ENCODE data around the gene PDSS2.
"Not testable (repeated sequence)": the region's sequence is repeated elsewhere in the genome, so short reads cannot be mapped to it uniquely, and the experiment has no call there.

Gene PDSS2

GRCh38 chr6:107435798-107436197 lies 23.6 kb downstream of the PDSS2 start:
- Histone ChIP-seq H4K20me1 (peaks cover 0 to 6% (median 0%) of the 10 kb centered on the region in 11 experiments; a peak in 1 of 22 replicates), H3K4me1 (no peaks in the 10 kb centered on the region), H3K9ac (no peak overlapping the region), H3K36me3 (peaks cover 0 to 16% (median 7%) of the 10 kb centered on the region in 11 experiments; a peak in 5 of 22 replicates), H3K27me3 (no peaks in the 10 kb centered on the region), H3K4me2 (no peak overlapping the region), H3K27ac (no peak overlapping the region), H3K9me3 (replicated peaks in 1 of 11) (peaks cover 0 to 18% (median 9%) of the 10 kb centered on the region in 11 experiments; a peak in 13 of 22 replicates), H3K4me3 (no peak overlapping the region)
- TF ChIP-seq Cebpa-rat (IDR thresholded peaks at IDR 0.05), result no peak

DNA sequence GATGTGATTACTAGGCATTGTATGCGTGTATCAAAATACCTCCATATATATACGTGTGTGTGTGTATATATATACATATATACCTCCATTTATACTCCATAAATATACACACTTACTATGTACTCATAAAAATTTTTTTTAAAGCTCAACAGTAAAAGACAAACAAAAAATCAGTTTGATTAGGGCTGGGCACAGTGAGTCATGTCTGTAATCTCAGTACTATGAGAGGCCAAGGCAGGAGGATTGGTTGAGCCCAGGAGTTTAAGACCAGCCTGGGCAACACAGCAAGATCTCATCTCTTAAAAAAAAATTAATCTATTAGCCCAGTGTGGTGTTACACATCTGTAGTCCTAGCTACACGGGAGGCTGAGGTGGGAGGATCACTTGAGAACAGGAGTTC lies 24.6 kb downstream of the PDSS2 start:
- no peak for TF ChIP-seq Cebpa-rat (IDR thresholded peaks at IDR 0.05)
- Histone ChIP-seq H3K36me3 (peaks cover 0 to 13% (median 5%) of the 10 kb centered on the region in 11 experiments; a peak in 4 of 22 replicates), H3K4me2 (no peak overlapping the region), H3K4me1 (no peaks in the 10 kb centered on the region), H3K9me3 (replicated peaks in 1 of 11) (peaks cover 0 to 18% (median 13%) of the 10 kb centered on the region in 11 experiments; a peak in 17 of 22 replicates), H3K27me3 (no peaks in the 10 kb centered on the region), H3K27ac (no peak overlapping the region), H3K9ac (no peak overlapping the region), H3K4me3 (no peak overlapping the region), H4K20me1 (peaks cover 0 to 6% (median 0%) of the 10 kb centered on the region in 11 experiments; a peak in 1 of 22 replicates)

DNA sequence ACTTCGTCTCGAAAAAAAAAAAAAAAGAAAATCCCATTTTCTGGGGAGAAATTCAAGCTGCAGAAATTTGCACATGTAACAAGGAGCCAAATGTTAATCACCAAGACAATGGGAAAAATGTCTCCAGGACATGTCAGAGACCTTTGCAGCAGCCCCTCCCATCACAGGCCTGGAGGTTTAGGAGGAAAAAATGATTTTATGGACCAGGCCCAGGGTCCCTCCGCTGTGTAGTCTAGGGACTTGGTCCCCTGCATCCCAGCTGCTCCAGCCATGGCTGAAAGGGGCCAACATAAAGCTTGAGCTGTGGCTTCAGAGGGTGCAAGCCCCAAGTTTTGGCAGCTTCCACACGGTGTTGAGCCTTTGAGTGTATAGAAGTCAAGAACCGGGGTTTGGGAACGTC lies 33.4 kb downstream of the PDSS2 start:
- H3K9ac ChIP-seq, H3K27ac ChIP-seq, H3K27me3 ChIP-seq, H3K4me2 ChIP-seq, H4K20me1 ChIP-seq, H3K4me1 ChIP-seq: not testable (repeated sequence)
- H3K9me3 ChIP-seq (replicated peaks in 1 of 11), result peaks cover 49 to 60% (median 56%) of the 10 kb centered on the region in 11 experiments
- H3K4me3 ChIP-seq, result peak overlapping the region in 3 of 10 experiments; percentile 11 to 44 (median 14); a peak in 2 of 20 replicates
- peaks cover 17 to 37% (median 25%) of the 10 kb centered on the region in 11 experiments for H3K36me3 ChIP-seq

DNA sequence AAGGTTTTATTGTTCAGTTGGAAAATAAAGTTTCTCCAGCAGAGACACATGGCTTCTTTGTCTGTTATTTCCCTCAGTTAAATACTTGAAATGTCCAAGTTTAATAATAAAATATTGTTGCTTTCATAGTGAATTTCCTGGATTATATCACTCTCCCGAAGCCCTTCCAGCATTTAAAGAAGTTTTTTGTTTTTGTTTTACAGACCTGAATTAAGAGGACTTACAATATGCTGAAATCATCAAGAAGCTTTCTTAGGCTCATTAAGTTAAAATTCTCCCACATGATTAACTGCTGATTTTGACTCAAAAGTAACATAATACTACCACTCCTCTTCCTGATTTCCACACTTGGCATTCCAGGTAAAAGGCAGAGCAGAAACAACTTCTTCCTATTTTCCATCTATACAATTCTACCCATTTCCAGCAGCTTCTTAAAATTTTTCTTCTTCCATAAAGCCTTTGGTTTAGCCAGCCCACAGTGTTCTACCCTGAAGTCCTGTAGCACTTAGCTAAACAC lies 35.8 kb downstream of the PDSS2 start:
- no peak overlapping the region for H3K9ac ChIP-seq
- H3K4me3 ChIP-seq, result no peak overlapping the region
- H3K27ac ChIP-seq, result no peak overlapping the region
- H3K9me3 ChIP-seq (replicated peaks in 1 of 11), result peaks cover 40 to 48% (median 46%) of the 10 kb centered on the region in 11 experiments
- no peak overlapping the region for H3K4me2 ChIP-seq
- peaks cover 16 to 30% (median 22%) of the 10 kb centered on the region in 11 experiments for H3K36me3 ChIP-seq
- no peaks in the 10 kb centered on the region for H3K27me3 ChIP-seq
- TF ChIP-seq Cebpa-rat (IDR thresholded peaks at IDR 0.05), result no peak
- H3K4me1 ChIP-seq, result peaks cover 0 to 10% (median 3%) of the 10 kb centered on the region in 10 experiments; a peak in 6 of 20 replicates
- peaks cover 0 to 11% (median 0%) of the 10 kb centered on the region in 11 experiments; a peak in 1 of 22 replicates for H4K20me1 ChIP-seq

DNA sequence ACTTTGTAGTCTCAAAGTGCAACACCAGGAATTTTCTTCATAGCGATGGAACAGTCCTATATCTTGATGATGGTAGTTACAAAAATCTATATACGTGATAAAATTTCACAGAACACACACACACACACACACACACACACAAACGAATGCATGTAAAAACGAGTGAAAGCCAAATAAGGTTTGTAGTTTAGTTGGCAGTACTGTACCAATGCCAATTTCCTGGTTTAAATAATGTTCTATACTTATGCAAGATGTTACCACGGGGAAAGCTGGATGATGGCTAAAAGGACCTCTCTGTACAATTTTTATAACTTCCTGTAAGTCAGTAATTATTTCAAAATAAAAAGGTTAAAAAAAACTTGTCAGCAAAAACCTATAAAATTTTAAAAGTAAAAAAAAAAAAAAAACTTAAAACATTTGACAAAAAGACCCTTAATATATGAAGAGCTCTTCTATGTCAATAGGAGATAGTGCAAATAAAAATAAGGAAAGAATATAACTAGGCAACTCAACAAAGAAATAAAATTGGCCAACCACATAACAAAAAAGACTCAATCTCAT lies 37.6 kb downstream of the PDSS2 start:
- no peak for TF ChIP-seq Cebpa-rat (IDR thresholded peaks at IDR 0.05)
- no peak overlapping the region for H3K4me3 ChIP-seq
- peaks cover 0 to 11% (median 0%) of the 10 kb centered on the region in 11 experiments; a peak in 1 of 22 replicates for H4K20me1 ChIP-seq
- H3K36me3 ChIP-seq, result peaks cover 9 to 19% (median 12%) of the 10 kb centered on the region in 11 experiments; a peak in 21 of 22 replicates
- H3K27ac ChIP-seq, result no peak overlapping the region
- H3K9me3 ChIP-seq (replicated peaks in 1 of 11), result peaks cover 22 to 30% (median 28%) of the 10 kb centered on the region in 11 experiments
- no peaks in the 10 kb centered on the region for H3K27me3 ChIP-seq
- H3K4me2 ChIP-seq, result no peak overlapping the region
- H3K9ac ChIP-seq, result no peak overlapping the region
- peaks cover 0 to 10% (median 3%) of the 10 kb centered on the region in 10 experiments; a peak in 6 of 20 replicates for H3K4me1 ChIP-seq

- no peak for TF ChIP-seq Cebpa-rat (IDR thresholded peaks at IDR 0.05)
- H3K9ac ChIP-seq, result no peak overlapping the region
- H3K27me3 ChIP-seq, result no peaks in the 10 kb centered on the region
Measured at GRCh38 chr6:107419733-107420132, 39.6 kb downstream of the PDSS2 start.

DNA sequence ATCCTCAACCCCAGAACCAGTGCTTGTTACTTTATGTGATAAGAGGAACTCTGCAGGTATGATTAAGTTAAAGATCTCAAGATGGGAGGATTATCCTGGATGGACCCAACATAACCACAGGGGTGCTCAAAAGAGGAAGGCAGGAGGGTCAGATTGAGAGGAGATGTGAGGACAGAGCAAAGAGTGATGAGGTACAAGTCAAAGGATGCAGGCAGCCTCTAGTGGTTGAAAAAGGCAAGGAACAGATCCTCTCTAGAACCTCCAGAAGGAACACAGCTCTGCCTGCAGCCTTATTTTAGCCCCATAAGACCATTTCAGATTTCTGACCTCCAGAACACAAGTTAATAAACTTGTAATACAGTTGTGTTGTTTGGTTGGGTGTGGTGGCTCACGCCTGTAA lies 41.2 kb downstream of the PDSS2 start:
- Histone ChIP-seq H3K9me3 (replicated peaks in 1 of 11) (0 out of 22 replicates have a peak, but pooled peaks cover 0 to 4% (median 0%) of the 10 kb centered on the region in 11 experiments), H4K20me1 (peaks cover 0 to 11% (median 0%) of the 10 kb centered on the region in 11 experiments; a peak in 2 of 22 replicates), H3K27me3 (no peaks in the 10 kb centered on the region), H3K9ac (no peak overlapping the region), H3K4me2 (no peak overlapping the region), H3K27ac (no peak overlapping the region), H3K4me1 (peaks cover 0 to 10% (median 3%) of the 10 kb centered on the region in 10 experiments; a peak in 6 of 20 replicates), H3K36me3 (peaks cover 0 to 5% (median 0%) of the 10 kb centered on the region in 11 experiments; a peak in 2 of 22 replicates), H3K4me3 (no peak overlapping the region)
- TF ChIP-seq Cebpa-rat (IDR thresholded peaks at IDR 0.05), result no peak

More at GRCh38 chr6:107419733-107420132, 39.6 kb downstream of the PDSS2 start:
- Histone ChIP-seq H3K36me3 (peaks cover 0 to 3% (median under 1%) of the 10 kb centered on the region in 11 experiments; a peak in 4 of 22 replicates), H3K27ac (no peak overlapping the region), H3K4me1 (peaks cover 0 to 10% (median 3%) of the 10 kb centered on the region in 10 experiments; a peak in 6 of 20 replicates), H4K20me1 (peaks cover 0 to 11% (median 0%) of the 10 kb centered on the region in 11 experiments; a peak in 2 of 22 replicates), H3K9me3 (replicated peaks in 1 of 11) (peaks cover 2 to 10% (median 8%) of the 10 kb centered on the region in 11 experiments; a peak in 21 of 22 replicates), H3K4me3 (no peak overlapping the region), H3K4me2 (peak overlapping the region in 1 of 11 experiments; percentile 39; a peak in 1 of 22 replicates)

GRCh38 chr6:107416145-107416544 lies 43.2 kb downstream of the PDSS2 start:
- Histone ChIP-seq H3K36me3 (peaks cover 0 to 7% (median 0%) of the 10 kb centered on the region in 11 experiments; a peak in 2 of 22 replicates), H3K9ac (no peak overlapping the region), H3K4me1 (peaks cover 0 to 10% (median 3%) of the 10 kb centered on the region in 10 experiments; a peak in 6 of 20 replicates), H3K27me3 (no peaks in the 10 kb centered on the region), H3K27ac (no peak overlapping the region), H3K9me3 (replicated peaks in 1 of 11) (0 out of 22 replicates have a peak, but pooled peaks cover 0 to 5% (median 0%) of the 10 kb centered on the region in 11 experiments), H3K4me3 (no peak overlapping the region), H4K20me1 (peaks cover 0 to 11% (median 0%) of the 10 kb centered on the region in 11 experiments; a peak in 2 of 22 replicates), H3K4me2 (no peak overlapping the region)
- TF ChIP-seq Cebpa-rat (IDR thresholded peaks at IDR 0.05), result no peak
